Stomach (tissue), 9 donors: ENCODE results near the gene ART1. TPM values are rescaled to one million over a fixed set of nuclear protein-coding genes. Genes with fewer than 3 reads are reported as not detected.

Experiments
- DNase-seq, 2 donors: peaks; one replicate each; pipeline versions ENCODE4 v3.0.0 to v3.0.0-alpha.2; 2013 to 2019
- H3K27ac ChIP-seq, 5 donors: fragments of 200-600 bp in 4 of 5; sonication (generic) in 4 of 5; one replicate each; pipeline ENCODE4 v1.5.1; 2013 to 2019; ENCODE audit warnings: mild to moderate bottlenecking in 1 of 5, moderate library complexity in 1 of 5
- H3K27me3 ChIP-seq, 3 donors: fragments of 200-600 bp; sonication (generic); one replicate each; pipeline ENCODE4 v1.5.1; 2017 to 2019; ENCODE audit warnings: mixed run types in 1 of 3
- H3K36me3 ChIP-seq, 4 donors: fragments of 200-600 bp; sonication (generic); 1 replicate in 3 of 4; 2 replicates in 1 of 4; pipeline ENCODE4 v1.5.1; 2016 to 2019
- H3K4me1 ChIP-seq, 4 donors: fragments of 200-600 bp; sonication (generic); one replicate each; pipeline ENCODE4 v1.5.1; 2016 to 2019
- H3K4me3 ChIP-seq, 4 donors: fragments of 200-600 bp; sonication (generic) in 3 of 4; one replicate each; pipeline ENCODE4 v1.5.1; 2016 to 2019; ENCODE audit warnings: mild to moderate bottlenecking in 1 of 4
- H3K9me3 ChIP-seq, 4 donors: fragments of 200-600 bp; sonication (generic); one replicate each; pipeline ENCODE4 v1.5.1; 2016 to 2019
- CTCF ChIP-seq, 7 experiments: fragments of 450-650 bp in 4 of 7; fragments of 200-600 bp in 3 of 7; sonication (generic) in 3 of 7; IDR thresholded peaks; one replicate each; pipeline ENCODE4 v1.5.1; 2016 to 2019; ENCODE audit warnings: antibody characterized with exemption in 7 of 7, control low read depth in 2 of 7, mild to moderate bottlenecking in 1 of 7
- EP300 ChIP-seq: sonication (generic); formaldehyde crosslinking; IDR thresholded peaks from one replicate; pipeline ENCODE4 v1.6.1; 2017; ENCODE audit warnings: antibody characterized with exemption
- POLR2A ChIP-seq, 4 donors: fragments of 450-650 bp; IDR thresholded peaks; one replicate each; pipeline ENCODE4 v1.6.1; 2016; ENCODE audit warnings: antibody characterized with exemption in 4 of 4, control low read depth in 2 of 4, mild to moderate bottlenecking in 1 of 4, moderate library complexity in 1 of 4
- POLR2AphosphoS5 ChIP-seq, 3 donors: sonication (generic); formaldehyde crosslinking; IDR thresholded peaks; one replicate each; pipeline ENCODE4 v1.6.1; 2016; ENCODE audit warnings: antibody characterized with exemption in 3 of 3
- WGBS, 5 donors: extraction: QIAGEN DNeasy Blood & Tissue Kit in 3 of 5; methylation state at CpG; one replicate each; pipeline versions ENCODE4 v1.1.5 to v1.1.7; 2013 to 2018; 5-methylcytosine and 5-hydroxymethylcytosine counted together
- intact Hi-C: fragments of 100-400 bp; cut with DNase I; formaldehyde crosslinking; loops from one replicate; pipeline ENCODE4 v1.15.1; 2023; ENCODE audit warnings: low total_unique reads
- polyA plus RNA-seq, 3 donors: library from polyadenylated mRNA; stranded (reverse); fragments of 200-250 nt; gene quantifications; one replicate each; pipeline ENCODE4 v1.2.3, GENCODE V29; 2013
- total RNA-seq, 5 donors: library from RNA; depleted of rRNA; stranded (reverse); fragments of >200 nt; gene quantifications; one replicate each; pipeline versions ENCODE4 v1.1.0 to v1.2.3, GENCODE V29; 2014 to 2016
- donor health status: healthy with polysubstance abuse.
- donor health status: Bipolar disorder and iron deficiency.
- donor health status: healthy.

The ART1 gene
- total and polyA plus RNA-seq, 8 donors = not detected

GRCh38 chr11:3700910-3701309, 56.0 kb downstream of the ART1 start:
- Histone ChIP-seq H3K4me3 (no peak overlapping the region), H3K27ac (no peak overlapping the region), H3K27me3 (no peaks in the 10 kb centered on the region), H3K9me3 (no peaks in the 10 kb centered on the region), H3K36me3 (peaks cover 67 to 100% (median 100%) of the 10 kb centered on the region in 4 donors), H3K4me1 (peaks cover 0 to 16% (median 2%) of the 10 kb centered on the region in 4 donors)
- intact Hi-C loops = no loop called here
- DNase-seq = no peak
- 91 to 96% (median 93%) methylated on average over 2 of the region's 2 CpGs for WGBS, 5 donors
- no peak for TF ChIP-seq CTCF (IDR thresholded peaks at IDR 0.05)
- no peak for TF ChIP-seq POLR2AphosphoS5 (IDR thresholded peaks at IDR 0.05)
- TF ChIP-seq EP300 = no peak
- no peak for TF ChIP-seq POLR2A (IDR thresholded peaks at IDR 0.05)

GRCh38 chr11:3703383-3703782, 58.5 kb downstream of the ART1 start:
- no peaks in the 10 kb centered on the region for H3K9me3 ChIP-seq
- H3K36me3 ChIP-seq = peaks cover 54 to 98% (median 96%) of the 10 kb centered on the region in 4 donors
- H3K27ac ChIP-seq = no peak overlapping the region
- no peak overlapping the region for H3K4me3 ChIP-seq
- peaks cover 0 to 16% (median 2%) of the 10 kb centered on the region in 4 donors for H3K4me1 ChIP-seq
- no peak for TF ChIP-seq EP300
- no peak for TF ChIP-seq CTCF (IDR thresholded peaks at IDR 0.05)
- TF ChIP-seq POLR2AphosphoS5 (IDR thresholded peaks at IDR 0.05) = no peak
- TF ChIP-seq POLR2A (IDR thresholded peaks at IDR 0.05) = no peak
- no peak for DNase-seq
- intact Hi-C loops = no loop called here
- 45 to 76% (median 60%) methylated on average over 3 of the region's 3 CpGs for WGBS, 5 donors
- H3K27me3 ChIP-seq = no peaks in the 10 kb centered on the region

GRCh38 chr11:3707176-3707575, 62.2 kb downstream of the ART1 start:
- TF ChIP-seq POLR2A (IDR thresholded peaks at IDR 0.05) (no peak), CTCF (IDR thresholded peaks at IDR 0.05) (no peak), EP300 (no peak), POLR2AphosphoS5 (IDR thresholded peaks at IDR 0.05) (no peak)
- H3K4me3 ChIP-seq = no peak overlapping the region
- peaks cover 0 to 16% (median 2%) of the 10 kb centered on the region in 4 donors for H3K4me1 ChIP-seq
- no peak overlapping the region for H3K27ac ChIP-seq
- 81 to 90% (median 89%) methylated on average over 2 of the region's 2 CpGs for WGBS, 5 donors
- H3K36me3 ChIP-seq = peaks cover 42 to 97% (median 93%) of the 10 kb centered on the region in 4 donors
- no peak for DNase-seq
- H3K9me3 ChIP-seq = no peaks in the 10 kb centered on the region
- no peaks in the 10 kb centered on the region for H3K27me3 ChIP-seq
- intact Hi-C loops = no loop called here

GRCh38 chr11:3709977-3710376, 65.0 kb downstream of the ART1 start:
- TF ChIP-seq EP300 (no peak), POLR2A (IDR thresholded peaks at IDR 0.05) (no peak), CTCF (IDR thresholded peaks at IDR 0.05) (no peak), POLR2AphosphoS5 (IDR thresholded peaks at IDR 0.05) (no peak)
- Histone ChIP-seq H3K27ac (no peak overlapping the region), H3K4me1 (peaks cover 0 to 2% (median 0%) of the 10 kb centered on the region in 4 donors), H3K27me3 (no peaks in the 10 kb centered on the region), H3K4me3 (no peak overlapping the region), H3K36me3 (peaks cover 44 to 97% (median 93%) of the 10 kb centered on the region in 4 donors), H3K9me3 (no peaks in the 10 kb centered on the region)
- DNase-seq = no peak
- intact Hi-C loops = no loop called here
- 55 to 88% (median 85%) methylated on average over 1 of the region's 1 CpG for WGBS, 5 donors
